Measurements from ENCODE around the gene SPAG8.

Gene SPAG8

DNA sequence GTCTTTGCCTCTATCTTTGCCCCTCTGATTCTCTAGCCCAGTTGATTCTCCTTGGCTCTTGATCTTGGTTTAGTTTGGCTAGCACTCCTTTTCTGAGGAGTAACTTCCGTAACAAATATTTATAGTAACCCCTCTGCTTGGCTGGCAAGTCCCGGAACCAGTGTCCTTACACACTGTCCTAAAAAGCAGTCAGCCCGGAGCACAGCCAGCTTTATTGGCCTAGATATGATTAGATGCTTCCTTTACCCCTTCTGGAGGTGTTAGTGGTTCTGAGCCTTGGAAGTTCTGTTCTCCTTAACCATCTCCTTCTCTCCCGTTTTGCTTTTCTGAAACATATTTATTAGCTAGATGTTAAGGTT is 41.0 kb downstream of the SPAG8 start:
- no peak for DNase-seq

- DNase-seq, result no peak
Measured at GRCh38 chr9:35769763-35770162, 42.3 kb downstream of the SPAG8 start.

DNA sequence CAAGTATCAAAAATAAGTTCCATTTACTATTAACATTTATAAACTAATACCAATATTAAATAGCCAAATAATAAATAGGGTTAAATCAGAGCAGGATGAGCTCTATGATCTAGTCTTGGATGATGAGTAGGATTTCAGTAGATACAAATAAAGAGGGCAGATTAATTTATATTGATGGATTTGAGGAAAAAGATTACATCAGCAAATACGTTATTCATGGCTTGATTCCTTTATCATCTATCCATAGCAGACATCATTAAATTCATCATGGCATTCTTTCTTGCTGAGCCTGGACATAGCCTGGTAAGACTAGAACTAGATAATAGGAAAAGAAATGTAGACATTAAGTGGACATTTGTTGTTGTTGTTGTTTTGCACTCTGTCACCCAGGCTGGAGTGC is 44.6 kb downstream of the SPAG8 start:
- DNase-seq, result no peak

DNA sequence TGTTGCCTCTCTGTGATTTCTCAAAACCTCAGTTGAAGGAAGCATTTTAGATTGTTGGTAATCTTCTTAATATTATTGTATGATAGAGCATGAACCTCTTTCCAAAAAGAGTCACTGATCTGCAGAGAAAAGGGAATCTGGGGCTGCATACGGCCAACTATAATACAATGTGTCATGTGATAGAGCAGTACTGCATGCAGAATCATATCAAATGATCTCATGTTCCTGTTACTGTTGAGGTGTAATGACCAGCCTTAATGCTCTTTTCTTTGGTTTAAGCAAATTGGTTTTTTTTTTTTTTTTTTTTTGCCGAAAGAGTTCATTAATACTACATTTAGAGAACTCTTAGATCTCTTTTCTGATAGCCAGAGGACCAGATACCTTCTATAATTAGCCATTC is 45.1 kb downstream of the SPAG8 start:
- no peak for DNase-seq

DNA sequence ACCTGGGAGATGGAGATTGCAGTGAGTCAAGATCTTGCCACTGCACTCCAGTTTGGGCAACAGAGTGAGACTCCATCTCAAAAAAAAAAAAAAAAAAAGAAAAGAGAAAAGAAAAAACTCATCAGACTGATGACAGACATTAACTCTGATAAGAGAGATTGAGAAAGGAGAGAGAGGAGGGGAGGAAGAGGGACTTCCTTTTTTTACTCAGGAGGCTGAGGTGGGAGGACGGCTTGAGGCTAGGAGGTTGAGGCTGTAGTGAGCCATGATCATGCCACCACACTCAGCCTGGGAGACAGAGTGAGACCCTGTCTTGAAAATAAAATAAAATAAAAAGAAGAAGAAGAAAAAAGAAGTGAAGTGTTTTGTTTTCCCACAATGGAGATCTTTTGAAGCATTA is 48.3 kb downstream of the SPAG8 start:
- no peak for DNase-seq

- DNase-seq, result no peak
Measured at GRCh38 chr9:35763181-35763580, 48.9 kb downstream of the SPAG8 start.

DNA sequence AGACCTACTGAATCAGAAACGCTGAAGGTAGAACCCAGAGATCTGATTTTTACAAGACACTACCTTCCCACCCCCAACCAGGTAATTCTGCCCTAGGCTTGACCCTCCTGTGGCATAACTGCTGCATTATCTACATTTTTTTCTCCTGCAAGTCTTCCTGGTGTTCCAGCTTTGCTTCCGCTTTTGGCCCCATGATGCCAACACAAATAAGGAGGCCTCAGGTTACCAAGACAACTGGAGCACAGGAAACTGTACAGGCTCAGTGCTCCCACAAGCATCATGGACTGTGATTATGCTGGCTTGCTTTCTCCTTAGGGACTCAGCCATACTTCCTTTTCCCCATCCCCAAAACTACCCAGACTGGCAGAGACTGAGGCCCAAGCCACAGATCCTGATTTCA is 51.4 kb downstream of the SPAG8 start:
- no peak for DNase-seq

DNA sequence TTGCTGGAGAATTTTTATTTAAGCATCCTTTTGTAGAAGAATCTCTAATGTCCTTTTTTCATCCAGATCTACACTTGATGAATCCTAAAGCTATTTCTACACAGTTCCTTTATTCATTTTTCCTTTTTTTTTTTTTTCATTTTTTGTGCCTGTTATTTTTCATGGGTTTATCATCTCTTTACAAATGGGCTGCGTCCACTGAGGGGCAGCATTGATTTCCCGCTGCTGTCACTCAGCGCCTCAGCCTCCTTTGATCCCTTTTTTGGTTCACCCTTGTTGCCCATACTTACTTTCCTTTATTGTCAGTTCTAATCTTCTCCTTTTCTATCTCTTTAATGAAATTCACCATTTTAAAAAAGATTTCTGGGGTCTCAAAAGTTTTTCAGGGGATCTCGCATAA is 52.3 kb downstream of the SPAG8 start:
- DNase-seq, result no peak

Measured in islet precursor cell (in vitro differentiated cells).